ENCODE data around the gene DDAH1. TPM values are rescaled to one million over a fixed set of nuclear protein-coding genes. Genes with fewer than 3 reads are reported as not detected.

The DDAH1 gene
- total and polyA plus RNA-seq, 2 of the 8 experiments (the other 6 are each of a cell fraction or from before 2014, with no cell fraction given): 22.8 to 54.5 TPM

GRCh38 chr1:85484264-85484663, 19.3 kb upstream of the DDAH1 start:
- POLR2A ChIA-PET (ENCODE audit: partially characterized antibody): no interaction called here

More at GRCh38 chr1:85484264-85484663, 19.3 kb upstream of the DDAH1 start:
- H3K36me3 ChIP-seq (ENCODE audit: control insufficient read depth in 2 of 4, insufficient read depth in 4 of 4, low read length in 3 of 4): no peaks in the 10 kb centered on the region
- H3K4me2 ChIP-seq (ENCODE audit: insufficient read depth in 1 of 2, low read depth in 2 of 2, low read length in 2 of 2): no peak overlapping the region
- H3K27me3 ChIP-seq (replicated peaks in 1 of 4; ENCODE audit: control insufficient read depth in 3 of 4, extremely low read depth in 1 of 4, insufficient read depth in 3 of 4, low read length in 3 of 4): no peaks in the 10 kb centered on the region
- H2BK20ac ChIP-seq (ENCODE audit: low read length): no peak overlapping the region
- no peaks in the 10 kb centered on the region for H4K20me1 ChIP-seq (replicated peaks in 1 of 2; ENCODE audit: control insufficient read depth in 1 of 2, insufficient read depth in 2 of 2, low read length in 2 of 2)
- no peak overlapping the region for H3K14ac ChIP-seq (ENCODE audit: insufficient read length)
- no peak overlapping the region for H2BK5ac ChIP-seq (ENCODE audit: low read depth, low read length)
- no peak overlapping the region for H4K91ac ChIP-seq (replicated peaks; ENCODE audit: insufficient read length, low read length)
- H3K9ac ChIP-seq (replicated peaks in 1 of 4; ENCODE audit: extremely low read depth in 1 of 4, low read depth in 3 of 4, low read length in 3 of 4): no peak overlapping the region
- TF ChIP-seq RAD21 (IDR thresholded peaks at IDR 0.05 in 1 of 2, conservative IDR thresholded peaks at IDR 0.05 in 1 of 2; ENCODE audit: low read depth in 2 of 2, low read length in 2 of 2) (no peak), CHD1 (IDR thresholded peaks at IDR 0.05; ENCODE audit: low read depth, low read length) (no peak), CREB1 (IDR thresholded peaks at IDR 0.05) (no peak), ZNF274 (IDR thresholded peaks at IDR 0.05; ENCODE audit: borderline replicate concordance, extremely low read depth, low read length) (no peak)
- H4K5ac ChIP-seq (ENCODE audit: insufficient read length, low read depth, low read length): no peak overlapping the region
- no peak overlapping the region for H2BK12ac ChIP-seq (ENCODE audit: low read depth, low read length)
- no peak overlapping the region for H2AK5ac ChIP-seq (ENCODE audit: low read depth, low read length)
- no peaks in the 10 kb centered on the region for H3K79me2 ChIP-seq (ENCODE audit: control insufficient read depth in 1 of 2, insufficient read depth in 2 of 2, low read length in 2 of 2)
- H4K8ac ChIP-seq (ENCODE audit: extremely low read depth, insufficient read depth, low read length): no peak overlapping the region
- H2BK15ac ChIP-seq (ENCODE audit: low read length): no peak overlapping the region
- H3K4me3 ChIP-seq (ENCODE audit: extremely low read depth in 1 of 4, insufficient read depth in 2 of 4, low read depth in 3 of 4, low read length in 4 of 4): no peak overlapping the region
- CTCF ChIA-PET (ENCODE audit: partially characterized antibody): interaction anchor here (0.7 to 1.9 kb wide), 8 partner anchors 9 to 410 kb away, joined by 3 to 7 read pairs (median 4); no protein-coding TSS in a partner anchor
- no peak overlapping the region for H3K4ac ChIP-seq (replicated peaks; ENCODE audit: insufficient read length, low read depth, low read length)
- no peak overlapping the region for H3K23ac ChIP-seq (ENCODE audit: insufficient read length)
- no peak overlapping the region for H2AFZ ChIP-seq (ENCODE audit: low read length)
- H2BK120ac ChIP-seq (replicated peaks; ENCODE audit: low read depth, low read length): no peak overlapping the region
- H3K9me3 ChIP-seq (ENCODE audit: insufficient read depth in 2 of 2, low read depth in 1 of 2, low read length in 1 of 2): no peaks in the 10 kb centered on the region
- H3K4me1 ChIP-seq (replicated peaks in 1 of 4; ENCODE audit: control insufficient read depth in 3 of 4, insufficient read depth in 4 of 4, low read length in 3 of 4): no peaks in the 10 kb centered on the region
- DNase-seq (ENCODE audit: low read depth in 1 of 2, low spot score in 2 of 2): no peak
- FAIRE-seq: no peak
- H3K18ac ChIP-seq (ENCODE audit: extremely low read depth, low read length): no peak overlapping the region
- H3K56ac ChIP-seq (replicated peaks; ENCODE audit: insufficient read length, low read depth, low read length): no peak overlapping the region
- no peak overlapping the region for H3K27ac ChIP-seq (ENCODE audit: low read depth, low read length)
- WGBS, 2 experiments (ENCODE audit: extremely low coverage in 1 of 2, insufficient coverage in 1 of 2, insufficient read length in 1 of 2, insufficient replicate concordance in 2 of 2, low coverage in 1 of 2, low lambda C conversion rate in 2 of 2, missing lambda C conversion rate in 1 of 2): 97% methylated on average over 2 of the region's 2 CpGs; no CpG with 5 or more reads in 1 of the 2 experiments
- no peaks in the 10 kb centered on the region for H3K79me1 ChIP-seq (ENCODE audit: low read depth, low read length)
- H3K23me2 ChIP-seq (ENCODE audit: low read depth, low read length): no peaks in the 10 kb centered on the region
